GM12878 (cell line): Measurements from ENCODE around the gene THAP3.

Experiments used
- CTCF ChIP-seq, 3 experiments: IDR thresholded peaks in 2 of 3; conservative IDR thresholded peaks in 1 of 3; 2 replicates each; pipeline ENCODE4 v1.5.1; 2011; ENCODE audit warnings: low read depth in 3 of 3, low read length in 3 of 3, mild to moderate bottlenecking in 3 of 3, control low read depth in 2 of 3, moderate library complexity in 2 of 3, inconsistent platforms in 1 of 3, mixed read lengths in 1 of 3; ENCODE audit not compliant: control insufficient read depth in 2 of 3, insufficient read depth in 1 of 3; ENCODE audit errors: extremely low read depth in 1 of 3
- SIN3A ChIP-seq: IDR thresholded peaks from 2 replicates; pipeline ENCODE4 v1.6.1; 2012; ENCODE audit warnings: low read depth, low read length, improper control_type of control experiment
- SMC3 ChIP-seq: IDR thresholded peaks from 2 replicates; pipeline ENCODE4 v1.6.1; 2011; ENCODE audit warnings: low read length, improper control_type of control experiment, borderline replicate concordance
- ZNF274 ChIP-seq: IDR thresholded peaks from one replicate; pipeline ENCODE4 v1.8.0; 2011; ENCODE audit not compliant: insufficient read length, insufficient read depth

GRCh38 chr1:6594977-6595740 is 29.5 kb upstream of the THAP3 start:
- TF ChIP-seq CTCF (IDR thresholded peaks at IDR 0.05 in 2 of 3, conservative IDR thresholded peaks at IDR 0.05 in 1 of 3; ENCODE audit: control insufficient read depth in 2 of 3, extremely low read depth in 1 of 3, insufficient read depth in 1 of 3, low read depth in 3 of 3, low read length in 3 of 3) (no peak), SIN3A (no peak), SMC3 (no peak), ZNF274 (no peak)
